Stimulated activated CD4-positive, alpha-beta T cell treated with anti-CD3 and anti-CD28 coated beads, Interleukin-1b, Interleukin-23, amount 100 ng/mL, for 1 hour (primary cell): Measurements from ENCODE around the gene ASPSCR1.

Experiments
- DNase-seq, 2 donors: peaks; one replicate each; pipeline ENCODE4 v3.0.0-alpha.2; 2020; ENCODE audit warnings: low read depth in 2 of 2

Gene ASPSCR1

GRCh38 chr17:82055023-82055964 lies 77.9 kb downstream of the ASPSCR1 start:
- no peak for DNase-seq

GRCh38 chr17:82055965-82056728 lies 78.7 kb downstream of the ASPSCR1 start:
- no peak for DNase-seq

DNA sequence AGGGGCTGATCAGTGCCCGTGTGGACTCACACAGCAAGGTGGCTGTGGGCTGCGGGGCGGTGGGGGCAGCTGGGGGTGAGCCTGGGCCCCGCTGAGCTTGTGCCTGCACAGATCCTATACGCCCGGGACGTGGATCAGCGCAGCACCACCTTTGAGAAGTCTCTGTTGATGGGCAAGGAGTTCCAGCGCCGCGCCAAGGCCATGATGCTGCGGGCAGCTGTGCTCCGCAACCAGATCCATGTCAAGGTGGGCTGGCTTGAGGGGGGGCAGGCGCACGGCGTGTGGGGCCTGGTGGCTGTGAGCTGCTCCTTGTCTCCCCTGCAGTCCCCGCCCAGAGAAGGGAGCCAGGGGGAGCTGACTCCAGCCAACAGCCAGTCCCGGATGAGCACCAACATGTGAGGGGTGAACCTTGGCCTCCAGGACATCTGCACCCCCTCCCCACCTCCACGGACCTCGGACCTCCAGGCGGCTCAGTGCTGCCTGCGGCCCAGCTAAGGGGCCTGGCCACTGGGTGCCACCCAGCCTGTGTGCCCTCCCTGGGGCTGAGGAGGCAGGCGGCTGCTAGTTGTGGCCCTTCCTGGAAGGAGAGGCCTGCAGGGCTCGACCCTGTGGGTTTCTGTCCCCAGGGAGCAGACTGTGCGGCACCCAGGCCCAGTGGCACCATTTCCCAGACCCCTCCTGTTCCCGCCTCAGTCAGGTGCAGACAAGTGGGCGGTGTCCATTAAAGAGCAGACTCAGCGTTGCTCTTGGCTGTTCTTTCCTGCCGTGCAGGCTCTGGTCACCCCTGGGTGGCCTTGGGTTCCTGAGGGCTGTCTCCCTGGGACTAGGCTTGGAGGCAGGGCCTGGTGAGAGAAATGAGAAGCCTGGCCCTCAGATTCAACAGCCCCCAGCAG lies 79.5 kb downstream of the ASPSCR1 start:
- DNase-seq: no peak

DNA sequence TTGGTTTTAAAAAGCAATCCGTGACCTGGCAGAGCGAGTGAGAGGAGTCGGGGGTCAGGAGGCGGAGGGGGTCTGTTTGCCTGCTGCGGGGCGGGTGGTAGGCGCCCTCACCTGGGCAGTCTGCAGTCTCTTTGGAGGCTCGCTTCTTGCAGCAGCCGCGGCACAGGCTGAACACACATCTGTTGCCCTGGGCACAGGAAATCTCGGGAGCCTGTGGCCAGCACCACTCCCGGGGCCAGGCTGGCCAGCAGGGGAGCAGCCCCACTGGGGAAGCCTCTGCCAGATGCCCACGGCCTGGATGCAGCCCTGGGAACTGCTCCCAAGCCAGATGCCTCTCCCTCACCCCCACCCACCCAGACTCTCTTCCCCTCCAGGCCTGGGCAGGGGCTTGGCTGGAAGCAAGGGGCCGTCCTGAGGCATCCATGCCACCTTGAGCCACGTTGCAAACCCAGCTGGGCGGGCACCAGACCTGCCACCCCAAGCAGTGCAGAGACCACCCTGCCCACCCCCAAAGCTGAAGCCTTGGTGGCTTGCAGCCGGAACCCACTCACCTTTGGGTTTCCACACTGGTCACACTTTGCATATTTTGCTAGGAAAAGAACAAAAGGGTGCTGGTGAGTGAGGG lies 80.9 kb downstream of the ASPSCR1 start:
- no peak for DNase-seq

GRCh38 chr17:82058855-82059249 lies 81.4 kb downstream of the ASPSCR1 start:
- DNase-seq: no peak

- no peak for DNase-seq
Observed at GRCh38 chr17:82059272-82060000, 82.0 kb downstream of the ASPSCR1 start.

DNA sequence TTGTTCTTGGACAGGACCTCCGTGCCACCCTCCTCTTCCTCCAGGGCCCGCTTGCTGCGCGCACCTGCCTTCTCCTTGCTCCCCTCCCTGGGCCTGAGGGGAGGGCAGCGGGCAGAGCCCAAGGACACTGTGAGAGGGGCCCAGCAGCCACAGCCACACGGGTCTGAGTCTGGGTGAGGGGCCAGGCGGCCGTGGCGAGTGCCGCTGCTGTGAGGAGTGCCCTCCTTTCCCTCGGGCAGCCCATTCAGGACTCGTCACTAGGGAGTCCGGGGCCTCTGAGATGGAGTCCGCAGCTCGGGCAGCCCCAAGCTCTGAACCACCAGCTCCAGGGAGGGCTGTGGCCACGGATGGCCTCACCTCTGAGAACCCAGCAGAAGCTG lies 82.6 kb downstream of the ASPSCR1 start:
- no peak for DNase-seq

DNA sequence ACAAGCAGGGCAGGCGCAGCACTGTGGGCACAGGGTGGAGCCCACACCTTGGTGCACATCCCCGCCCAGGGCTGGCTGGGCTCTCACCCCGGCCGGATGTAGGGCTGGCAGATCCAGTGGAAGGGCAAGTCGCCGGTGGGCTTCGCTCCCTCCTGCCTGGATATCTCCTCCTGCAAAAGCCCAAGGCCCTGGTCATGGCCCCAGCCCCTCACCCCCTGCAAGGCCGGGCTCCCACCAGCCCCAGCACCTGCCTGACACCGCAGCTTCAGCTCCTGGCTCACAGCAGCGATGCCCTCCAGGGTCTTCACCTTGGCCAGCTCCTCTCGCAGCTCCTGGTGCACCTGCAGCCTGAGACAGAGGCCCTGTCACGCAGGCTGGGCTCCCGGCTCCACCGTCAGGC lies 83.2 kb downstream of the ASPSCR1 start:
- no peak for DNase-seq

DNA sequence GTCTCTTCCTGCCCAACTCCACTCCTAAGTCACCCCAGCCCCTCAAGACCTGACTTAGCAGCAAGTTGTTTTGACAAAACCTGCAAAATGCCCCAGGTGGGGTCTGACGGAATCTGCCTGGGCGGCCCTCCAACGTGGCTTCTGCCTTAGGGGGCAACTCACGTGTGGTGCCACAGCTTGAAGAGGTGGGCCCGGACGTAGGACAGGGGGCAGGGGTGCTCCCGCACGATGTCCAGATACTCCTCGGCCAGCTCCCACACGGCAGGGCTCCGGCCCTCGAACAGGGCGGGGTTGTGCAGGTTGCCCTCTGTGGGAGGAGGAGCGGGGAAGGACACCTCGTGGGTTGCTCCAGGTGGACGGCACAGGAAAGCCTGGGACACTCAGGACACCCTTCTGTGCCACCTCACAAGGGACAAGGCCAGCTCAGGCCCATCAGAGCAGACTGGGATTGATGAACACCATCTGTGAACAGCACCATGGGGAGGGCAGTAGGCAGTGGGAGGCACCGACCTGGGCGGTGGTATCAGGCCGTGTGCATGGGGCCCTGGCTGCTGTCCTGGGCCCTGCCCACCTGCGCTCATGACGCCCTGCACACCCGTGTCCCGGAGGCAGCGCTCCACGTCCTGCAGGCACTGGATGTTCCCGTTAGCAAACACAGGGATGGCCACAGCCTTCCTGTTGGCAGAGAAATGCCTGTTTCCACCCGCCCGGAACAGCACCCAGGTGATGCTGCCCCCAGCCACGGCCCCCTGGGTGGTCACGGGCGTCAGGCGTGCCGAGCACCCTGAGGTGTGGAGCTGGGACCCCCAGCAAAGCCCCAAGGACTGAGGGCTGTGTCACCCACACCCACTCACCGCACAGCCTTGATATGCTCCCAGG lies 83.9 kb downstream of the ASPSCR1 start:
- DNase-seq: no peak

- DNase-seq: no peak
Observed at GRCh38 chr17:82062076-82062983, 84.9 kb downstream of the ASPSCR1 start.

- no peak for DNase-seq
Observed at GRCh38 chr17:82062984-82063368, 85.5 kb downstream of the ASPSCR1 start.

GRCh38 chr17:82063424-82064415 lies 86.3 kb downstream of the ASPSCR1 start:
- DNase-seq: no peak

GRCh38 chr17:82064433-82065192 lies 87.2 kb downstream of the ASPSCR1 start:
- no peak for DNase-seq

DNA sequence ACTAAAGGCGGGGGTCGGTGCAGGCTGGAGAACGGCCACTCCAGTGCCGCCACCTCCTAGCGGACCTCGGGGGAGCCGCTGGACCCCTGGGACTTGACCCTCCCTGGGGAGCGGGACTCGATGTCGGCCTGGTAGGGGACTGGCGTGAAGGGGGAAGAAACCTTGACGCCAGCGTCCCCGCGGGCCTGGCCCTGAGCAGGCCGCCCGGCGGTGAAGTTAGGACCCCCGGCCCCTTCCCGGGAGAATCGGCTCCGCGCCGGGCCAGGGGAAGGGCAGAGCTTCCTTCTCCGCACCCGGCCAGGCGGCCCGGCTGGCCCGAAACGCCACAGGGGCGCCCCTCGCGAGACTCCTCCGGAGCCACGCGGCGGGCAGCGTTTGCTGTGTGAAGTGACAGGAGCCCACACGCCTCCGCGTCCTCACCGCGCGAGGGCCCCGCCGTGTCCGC lies 87.8 kb downstream of the ASPSCR1 start:
- DNase-seq: no peak

DNA sequence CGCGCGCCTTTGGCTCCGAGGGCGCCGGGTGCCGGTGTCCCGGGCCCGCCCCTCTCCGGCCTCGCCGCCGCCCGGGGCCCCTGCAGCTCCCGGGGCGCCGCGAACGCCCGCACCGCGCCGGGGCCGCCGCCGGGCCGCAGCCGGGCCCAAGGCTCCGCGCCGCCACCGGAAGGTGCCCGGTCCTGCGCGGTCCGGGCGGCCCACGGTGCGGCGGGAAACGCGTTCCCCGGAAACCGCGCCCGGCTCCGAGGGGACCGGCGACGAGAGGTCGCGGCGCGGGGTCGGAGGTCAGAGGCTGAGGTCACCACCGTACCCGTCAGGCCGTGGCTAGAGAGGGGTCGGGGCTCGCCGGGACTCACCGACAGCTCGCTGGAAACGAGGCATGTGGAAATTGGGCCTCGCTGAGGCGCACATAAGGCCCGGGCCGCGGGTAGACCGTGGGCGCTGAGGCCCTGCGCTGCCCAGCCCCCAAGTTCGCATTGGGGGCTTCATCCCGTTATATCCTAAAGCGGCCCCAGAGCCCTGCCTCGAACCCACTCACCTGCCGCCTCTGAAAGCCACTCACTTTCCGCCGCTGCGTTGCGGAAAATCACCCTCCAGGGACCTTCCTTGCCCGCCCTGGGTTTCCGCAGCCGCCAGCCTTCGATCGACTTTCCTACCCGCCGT lies 88.3 kb downstream of the ASPSCR1 start, which contains the start of gene DUS1L:
DUS1L (minus strand) TSS at position 167 of the 666 bp plus-strand sequence. CDS start 745 bp downstream, outside the sequence.
- peak; percentile 40 to 50 for DNase-seq
